Testis (tissue), 2 donors: Measurements from ENCODE around the gene PLA2G4A.

ENCODE experiments used
- CTCF ChIP-seq, 3 experiments: fragments of 450-650 bp in 2 of 3; fragments of 200-600 bp in 1 of 3; sonication (generic) in 1 of 3; IDR thresholded peaks; one replicate each; pipeline ENCODE4 v1.5.1; 2016 to 2019; ENCODE audit warnings: antibody characterized with exemption in 3 of 3, mild to moderate bottlenecking in 2 of 3, moderate library complexity in 1 of 3
- POLR2A ChIP-seq: fragments of 450-650 bp; IDR thresholded peaks from one replicate; pipeline ENCODE4 v1.6.1; 2017; ENCODE audit warnings: antibody characterized with exemption, mild to moderate bottlenecking, moderate library complexity

GRCh38 chr1:186858923-186859322 lies 30.2 kb downstream of the PLA2G4A start:
- TF ChIP-seq CTCF (IDR thresholded peaks at IDR 0.05) (no peak), POLR2A (no peak)
